ENCODE results near the gene ADIPOQ.
"Not testable (repeated sequence)": the region's sequence is repeated elsewhere in the genome, so short reads cannot be mapped to it uniquely, and the experiment has no call there.

The ADIPOQ gene

DNA sequence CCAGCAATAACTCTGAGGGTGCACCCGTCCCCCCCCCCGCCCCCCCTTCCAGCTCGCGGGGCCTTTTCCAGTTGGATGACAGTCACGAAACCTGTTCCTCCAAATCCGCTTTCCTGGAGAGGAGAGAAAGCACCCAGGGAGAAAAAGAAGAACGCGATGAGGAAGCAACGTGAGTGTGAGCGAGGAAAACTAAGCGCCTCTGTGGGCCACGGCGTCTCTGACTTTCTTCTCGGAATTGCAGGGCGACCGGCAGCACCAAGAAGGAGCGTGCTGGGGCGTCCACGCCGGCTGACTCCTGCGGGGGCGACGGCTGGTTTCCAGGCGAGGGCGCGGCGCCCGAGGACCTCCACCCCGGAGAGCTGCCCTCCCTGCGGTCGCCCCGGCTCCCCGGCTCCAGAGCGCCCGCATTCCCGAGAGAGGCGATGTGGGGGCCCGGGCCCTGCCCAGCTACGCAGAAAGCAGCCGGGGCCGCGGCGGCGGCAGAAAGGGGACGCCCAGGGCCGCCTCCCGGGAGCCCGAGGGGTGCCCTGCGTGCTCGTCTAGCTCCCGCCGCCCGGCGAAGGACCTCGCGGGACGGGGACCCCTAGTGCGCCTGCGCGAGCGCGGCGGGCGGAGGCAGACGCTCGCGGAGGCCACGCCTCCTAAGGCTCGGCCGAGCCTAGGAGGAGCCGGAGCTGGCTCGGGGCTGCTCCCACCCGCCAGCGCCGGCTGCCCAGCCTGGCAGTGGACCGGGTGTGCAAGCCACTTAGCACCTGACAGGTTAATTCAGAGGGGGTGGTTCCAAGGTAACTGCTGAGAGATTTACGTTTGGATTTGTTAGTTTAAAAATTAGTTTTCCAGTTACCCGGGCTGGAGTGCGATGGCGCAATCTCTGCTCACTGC, 15.3 kb upstream of the ADIPOQ start:
- DNase-seq, result peak; percentile 68 to 87 (median 82)

- DNase-seq, result no peak
These were observed 14.2 kb upstream of the ADIPOQ start for GRCh38 chr3:186828340-186828739.

GRCh38 chr3:186831798-186832197, 10.7 kb upstream of the ADIPOQ start:
- no peak for DNase-seq

DNA sequence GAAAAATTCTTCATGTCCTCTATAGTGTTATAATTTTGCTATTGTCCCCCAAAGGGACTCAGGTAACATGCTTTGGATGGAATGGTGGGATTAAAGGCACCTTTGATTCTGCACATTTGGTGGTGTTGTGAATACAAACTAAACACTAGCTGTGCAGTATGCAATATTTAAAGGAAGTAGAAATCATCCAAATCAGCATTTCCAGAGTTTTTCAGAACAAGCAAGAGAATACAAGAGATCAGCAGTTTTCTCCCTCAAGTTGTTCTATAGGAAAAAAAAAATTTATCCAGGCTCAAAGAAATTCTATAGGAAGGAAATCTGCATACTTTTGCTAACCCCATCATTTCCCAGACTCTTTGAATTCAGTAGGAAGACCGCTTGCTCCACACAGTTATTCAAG, 10.2 kb upstream of the ADIPOQ start:
- DNase-seq, result no peak

- DNase-seq, result no peak
These were observed 2.5 kb upstream of the ADIPOQ start for GRCh38 chr3:186839874-186840641.

GRCh38 chr3:186841620-186842019, 890 bp upstream of the ADIPOQ start:
- DNase-seq, result no peak

- DNase-seq, result no peak
These were observed 526 bp downstream of the ADIPOQ start for GRCh38 chr3:186843039-186843432.

- DNase-seq, result no peak
These were observed 2.4 kb downstream of the ADIPOQ start for GRCh38 chr3:186844908-186845307.

- DNase-seq, result no peak
These were observed 3.2 kb downstream of the ADIPOQ start for GRCh38 chr3:186845756-186846155.

DNA sequence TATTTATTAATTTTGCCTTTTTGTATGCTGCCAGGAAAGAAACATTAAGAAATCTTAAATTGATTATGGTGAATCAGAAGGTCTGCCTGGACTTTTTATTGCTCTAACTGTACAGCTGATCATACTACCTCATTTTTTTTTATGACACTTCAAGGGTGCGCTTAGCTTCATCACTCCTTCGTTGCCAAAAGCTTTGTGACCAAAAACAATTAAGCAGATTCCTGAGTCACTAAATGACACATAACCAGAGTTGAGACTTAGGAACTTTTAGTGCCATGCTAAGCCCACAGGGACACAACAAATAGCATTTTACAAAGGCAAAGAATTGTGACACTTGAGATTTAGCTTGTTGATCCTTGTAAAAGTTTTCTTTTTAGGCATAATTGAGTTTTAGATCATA, 4.9 kb downstream of the ADIPOQ start:
- DNase-seq, result no peak

GRCh38 chr3:186849374-186849975, 7.0 kb downstream of the ADIPOQ start:
- DNase-seq, result peak in 3 of 6 experiments; percentile 47 to 74 (median 67)

GRCh38 chr3:186851835-186852234, 9.3 kb downstream of the ADIPOQ start:
- DNase-seq, result not testable (repeated sequence)

- DNase-seq, result no peak
These were observed 10.5 kb downstream of the ADIPOQ start for GRCh38 chr3:186852994-186853393.

GRCh38 chr3:186854146-186854545, 11.6 kb downstream of the ADIPOQ start:
- DNase-seq, result no peak

GRCh38 chr3:186854954-186855353, 12.4 kb downstream of the ADIPOQ start:
- DNase-seq, result no peak

DNA sequence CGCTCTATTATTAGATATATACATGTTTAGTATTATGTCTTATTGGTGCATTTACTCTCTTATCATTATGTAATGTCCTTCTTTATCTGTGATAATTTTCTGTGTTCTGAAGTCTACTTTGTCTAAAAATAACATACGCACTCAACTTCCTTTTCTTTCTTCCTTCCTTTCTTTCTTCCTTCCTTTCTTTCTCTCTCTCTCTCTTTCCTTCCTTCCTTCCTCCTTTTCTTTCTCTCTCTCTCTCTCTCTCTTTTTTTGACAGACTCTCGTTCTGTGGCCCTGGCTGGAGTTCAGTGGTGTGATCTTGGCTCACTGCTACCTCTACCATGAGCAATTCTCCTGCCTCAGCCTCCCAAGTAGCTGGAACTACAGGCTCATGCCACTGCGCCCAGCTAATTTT, 15.2 kb downstream of the ADIPOQ start:
- no peak for DNase-seq

- DNase-seq, result not testable (repeated sequence)
These were observed 22.8 kb downstream of the ADIPOQ start for GRCh38 chr3:186865215-186865853.

GRCh38 chr3:186866095-186866494, 23.6 kb downstream of the ADIPOQ start:
- DNase-seq, result not testable (repeated sequence)

GRCh38 chr3:186869253-186870100, 27.0 kb downstream of the ADIPOQ start:
- no peak for DNase-seq

DNA sequence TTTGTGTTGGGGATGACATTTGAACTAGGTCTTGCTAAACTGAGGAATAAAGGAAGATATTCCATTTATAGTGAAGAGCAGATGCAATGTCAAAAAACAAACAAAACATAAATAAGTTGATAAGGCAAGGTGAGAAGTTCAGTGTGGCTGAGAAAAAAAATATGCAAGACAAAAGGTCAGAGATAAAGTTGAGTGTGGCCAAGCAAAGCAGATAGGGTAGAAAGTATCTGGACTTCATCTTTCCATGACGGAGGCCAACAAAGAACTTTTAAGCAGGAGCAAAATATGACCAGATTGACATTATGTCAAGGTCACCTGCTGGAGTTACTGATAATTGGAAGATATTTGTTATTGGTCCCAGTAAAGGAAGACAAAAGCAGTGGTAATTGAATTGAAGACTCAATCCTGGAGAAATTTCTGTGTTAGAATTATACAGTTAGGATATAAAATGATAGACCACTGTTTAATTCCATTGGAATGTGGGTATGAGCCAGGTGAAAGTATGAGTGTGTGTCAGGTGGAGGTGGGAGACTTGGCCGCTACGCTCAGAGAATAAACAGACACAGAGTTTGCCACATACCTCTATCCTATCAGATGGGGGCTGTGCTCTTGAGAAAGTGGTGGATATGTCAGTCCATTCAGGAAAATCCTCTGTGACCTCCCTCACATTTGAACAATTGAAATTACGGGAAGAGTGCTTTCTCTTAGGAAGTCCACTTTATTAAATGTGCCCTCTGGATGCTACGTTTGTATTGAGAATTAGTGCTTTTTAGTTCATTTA, 28.1 kb downstream of the ADIPOQ start:
- DNase-seq, result no peak

- DNase-seq, result peak in 3 of 6 experiments; percentile 7 to 24 (median 16)
These were observed 29.0 kb downstream of the ADIPOQ start for GRCh38 chr3:186871403-186871924.
